GM12875 (cell line): ENCODE results near the gene NPEPL1.

Experiments used
- H3K4me3 ChIP-seq: one replicate; pipeline ENCODE4 v1.5.1; 2011; ENCODE audit warnings: low read depth, low read length, control low read depth
- TF ChIP-seq, protein P1 (sequence below): IDR thresholded peaks from 2 replicates; pipeline ENCODE4 v1.5.1; 2011; ENCODE audit warnings: low read depth, mild to moderate bottlenecking, control low read depth, inconsistent platforms, low read length, moderate library complexity, borderline replicate concordance; ENCODE audit not compliant: insufficient read depth

Gene NPEPL1

DNA sequence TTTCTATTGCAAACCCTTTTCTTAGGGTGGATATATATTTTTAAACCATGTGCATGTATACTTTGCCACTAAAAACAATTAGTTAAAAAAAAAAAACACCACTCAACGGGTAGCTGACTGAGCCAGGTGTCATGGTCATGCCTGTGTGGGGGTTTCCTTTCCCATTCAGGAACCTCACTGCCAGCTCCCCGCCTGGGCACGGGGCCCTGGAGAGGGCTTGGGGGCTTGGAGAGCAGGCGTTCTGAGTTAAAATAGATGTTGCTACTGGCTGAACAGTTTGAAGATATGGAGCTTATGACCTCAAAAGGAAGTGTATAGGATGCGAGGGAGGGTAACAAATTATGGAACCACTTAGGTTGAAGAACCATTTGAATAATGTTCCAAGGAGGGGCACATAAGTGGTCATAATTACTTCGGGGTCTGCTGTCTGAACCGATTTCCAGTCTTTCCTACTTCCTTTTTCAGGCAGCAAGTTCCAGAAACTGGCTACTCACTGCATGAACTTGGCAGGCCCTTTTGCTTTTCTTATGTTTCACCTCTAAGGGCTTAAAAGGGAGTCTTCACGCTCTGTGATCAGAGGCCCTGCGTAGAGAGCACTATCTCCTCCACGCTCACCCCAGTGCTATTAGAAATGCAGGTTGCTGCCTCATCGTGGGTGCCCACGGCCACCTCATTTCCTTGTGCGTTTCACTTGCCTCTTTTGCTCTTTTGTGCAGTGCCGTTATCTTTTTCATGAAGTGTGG lies 31.6 kb upstream of the NPEPL1 start:
- no peak overlapping the region for H3K4me3 ChIP-seq
- TF ChIP-seq, protein P1, sequence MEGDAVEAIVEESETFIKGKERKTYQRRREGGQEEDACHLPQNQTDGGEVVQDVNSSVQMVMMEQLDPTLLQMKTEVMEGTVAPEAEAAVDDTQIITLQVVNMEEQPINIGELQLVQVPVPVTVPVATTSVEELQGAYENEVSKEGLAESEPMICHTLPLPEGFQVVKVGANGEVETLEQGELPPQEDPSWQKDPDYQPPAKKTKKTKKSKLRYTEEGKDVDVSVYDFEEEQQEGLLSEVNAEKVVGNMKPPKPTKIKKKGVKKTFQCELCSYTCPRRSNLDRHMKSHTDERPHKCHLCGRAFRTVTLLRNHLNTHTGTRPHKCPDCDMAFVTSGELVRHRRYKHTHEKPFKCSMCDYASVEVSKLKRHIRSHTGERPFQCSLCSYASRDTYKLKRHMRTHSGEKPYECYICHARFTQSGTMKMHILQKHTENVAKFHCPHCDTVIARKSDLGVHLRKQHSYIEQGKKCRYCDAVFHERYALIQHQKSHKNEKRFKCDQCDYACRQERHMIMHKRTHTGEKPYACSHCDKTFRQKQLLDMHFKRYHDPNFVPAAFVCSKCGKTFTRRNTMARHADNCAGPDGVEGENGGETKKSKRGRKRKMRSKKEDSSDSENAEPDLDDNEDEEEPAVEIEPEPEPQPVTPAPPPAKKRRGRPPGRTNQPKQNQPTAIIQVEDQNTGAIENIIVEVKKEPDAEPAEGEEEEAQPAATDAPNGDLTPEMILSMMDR, result no peak

DNA sequence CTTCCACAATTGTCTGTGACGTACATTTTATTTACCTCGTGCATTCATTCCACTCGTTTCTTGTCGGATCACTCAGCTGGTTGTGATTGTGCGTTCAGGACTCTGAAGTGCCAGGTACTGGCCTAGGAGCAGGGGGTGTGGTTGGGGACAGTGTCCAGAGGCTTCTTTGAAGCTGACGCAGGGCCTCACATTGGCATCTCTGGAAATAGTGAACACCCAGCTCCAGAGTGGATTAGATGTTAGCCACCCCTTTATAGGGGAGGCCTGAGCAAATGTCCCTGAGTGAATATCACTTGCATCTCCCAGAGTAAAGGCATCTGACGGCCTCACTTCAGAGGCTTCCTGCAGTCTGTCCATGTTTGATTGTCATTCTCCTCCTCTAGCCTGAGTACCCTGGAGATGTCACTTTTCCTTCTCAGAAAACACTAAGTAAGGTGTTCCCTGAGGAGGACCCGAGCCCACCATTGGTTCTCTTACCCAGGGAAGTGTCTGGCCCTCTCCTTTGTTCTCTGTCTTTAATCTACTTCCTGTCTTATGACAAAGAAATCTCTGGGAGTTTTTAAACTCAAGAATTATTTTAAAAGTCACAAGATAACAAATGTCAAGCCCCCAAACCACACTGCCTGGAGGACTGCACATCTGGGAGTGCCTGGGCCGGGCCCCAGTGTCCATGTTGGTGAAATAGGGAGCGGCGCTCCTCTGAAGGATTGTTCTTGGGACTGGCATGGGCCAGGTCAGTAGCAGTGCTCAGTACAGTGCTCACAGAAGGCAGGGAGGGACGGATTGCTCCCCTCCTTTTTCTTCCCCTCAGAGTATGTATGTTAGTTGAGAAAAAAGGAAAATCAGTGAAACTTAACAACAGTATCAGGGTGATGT lies 30.8 kb upstream of the NPEPL1 start:
- TF ChIP-seq, protein P1, result no peak

DNA sequence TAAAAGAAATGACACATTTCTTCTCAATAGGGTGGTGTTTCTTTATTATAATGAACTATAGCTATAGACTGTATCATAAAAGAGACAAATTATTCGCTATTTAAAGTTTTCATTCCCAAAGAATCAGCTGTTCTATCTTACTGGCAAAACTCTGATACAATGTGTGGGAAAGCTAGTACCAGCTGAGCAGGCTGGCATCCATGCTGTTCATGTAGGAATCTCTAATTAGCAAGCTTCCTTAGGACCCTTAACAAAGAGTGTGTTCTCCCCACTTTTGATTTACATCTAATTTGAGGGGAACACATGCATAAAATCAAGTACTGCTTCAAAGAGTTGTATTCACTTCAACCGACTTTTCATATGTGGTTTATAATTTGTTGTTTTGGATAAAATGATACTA lies 28.3 kb upstream of the NPEPL1 start:
- no peak overlapping the region for H3K4me3 ChIP-seq
- TF ChIP-seq, protein P1, result no peak

More for the DNA sequence above, 30.8 kb upstream of the NPEPL1 start:
- no peak overlapping the region for H3K4me3 ChIP-seq

DNA sequence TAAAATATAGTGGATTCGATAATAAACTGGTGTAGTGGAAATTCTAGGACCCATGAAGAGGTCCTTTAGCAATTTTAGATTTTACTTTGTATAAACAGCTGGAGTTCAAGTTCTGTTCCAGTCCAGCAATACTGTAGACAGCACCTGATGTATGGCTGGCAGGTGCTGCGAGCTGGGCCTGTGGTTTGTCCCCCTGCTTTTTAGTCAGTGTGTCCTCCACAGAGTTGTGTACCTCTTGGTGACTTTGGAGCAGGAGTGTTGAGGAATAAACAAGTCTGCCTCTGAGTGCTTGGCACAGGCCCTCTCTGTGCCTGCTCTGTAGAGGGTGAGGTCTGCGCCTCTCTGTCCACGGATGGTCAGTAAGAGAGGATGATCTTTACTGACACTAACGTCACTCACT lies 27.7 kb upstream of the NPEPL1 start:
- TF ChIP-seq, protein P1, result no peak
- H3K4me3 ChIP-seq, result no peak overlapping the region

DNA sequence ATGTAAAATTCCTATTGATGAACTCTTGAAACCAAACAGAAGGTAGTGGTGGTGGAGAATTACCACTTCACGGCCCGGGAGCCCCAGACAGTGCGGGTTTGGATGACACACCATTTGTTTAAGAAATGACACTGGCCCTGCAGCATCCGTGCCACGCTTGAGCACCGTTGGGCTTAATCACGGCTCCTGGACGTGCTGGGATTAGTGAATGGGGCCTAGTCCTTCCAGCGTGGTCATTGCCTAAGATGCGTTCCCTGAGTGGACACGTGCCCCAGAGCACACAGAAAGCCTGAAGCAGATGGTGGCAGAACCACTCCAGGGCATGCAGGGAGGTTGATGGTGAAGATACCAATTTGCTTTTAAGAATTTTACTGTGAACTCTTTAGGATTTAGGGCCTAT lies 27.0 kb upstream of the NPEPL1 start:
- no peak overlapping the region for H3K4me3 ChIP-seq
- TF ChIP-seq, protein P1, result no peak

DNA sequence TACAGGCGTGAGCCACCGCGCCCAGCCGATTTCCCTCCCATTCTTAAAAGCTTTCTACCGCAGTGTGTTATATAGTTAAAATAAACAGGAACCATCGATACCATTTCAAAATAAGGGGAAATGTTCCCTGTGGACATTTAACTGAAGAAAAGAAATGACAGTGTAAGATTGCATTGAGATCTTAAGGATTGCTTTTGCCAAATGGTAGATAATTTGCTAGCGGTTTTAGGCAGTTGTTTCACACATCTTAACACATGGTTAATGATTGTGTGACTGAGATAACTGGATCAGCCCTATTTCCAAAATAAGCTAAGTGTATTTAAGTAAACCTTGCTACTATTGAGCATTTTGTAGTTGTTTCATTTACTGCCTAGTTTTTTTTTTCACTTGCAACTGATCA lies 25.9 kb upstream of the NPEPL1 start:
- H3K4me3 ChIP-seq, result no peak overlapping the region
- TF ChIP-seq, protein P1, result no peak
